Measurements from ENCODE around the gene LRFN2. TPM values are rescaled to one million over a fixed set of nuclear protein-coding genes. Genes with fewer than 3 reads are reported as not detected.

The LRFN2 gene
- total and polyA plus RNA-seq, 2 experiments from 2014 or later, result 0.29 to 2.5 TPM

- Histone ChIP-seq H3K36me3 (ENCODE audit: insufficient read depth) (no peaks in the 10 kb centered on the region), H3K4me1 (ENCODE audit: insufficient read depth) (peaks cover 33% of the 10 kb centered on the region), H3K27ac (ENCODE audit: low read depth) (no peak overlapping the region), H3K4me3 (no peak overlapping the region), H3K27me3 (ENCODE audit: insufficient read depth) (no peaks in the 10 kb centered on the region), H3K4me2 (no peak overlapping the region), H3K9me2 (ENCODE audit: insufficient read depth) (no peaks in the 10 kb centered on the region), H2AFZ (no peak overlapping the region), H3K79me2 (replicated peaks; ENCODE audit: insufficient read depth) (no peaks in the 10 kb centered on the region), H3F3A (replicated peaks; ENCODE audit: low read depth) (no peaks in the 10 kb centered on the region), H4K20me1 (replicated peaks; ENCODE audit: insufficient read depth) (no peaks in the 10 kb centered on the region)
- TF ChIP-seq JUNB (IDR thresholded peaks at IDR 0.05; ENCODE audit: unreplicated experiment) (no peak), ZNF331 (CRISPR knock-in tag; IDR thresholded peaks at IDR 0.05; ENCODE audit: low read depth) (no peak), STAT1 (IDR thresholded peaks at IDR 0.05; ENCODE audit: unreplicated experiment) (no peak), REST (IDR thresholded peaks at IDR 0.05; ENCODE audit: unreplicated experiment) (no peak), NANOG (IDR thresholded peaks at IDR 0.05; ENCODE audit: borderline replicate concordance) (no peak), EZH2 (IDR thresholded peaks at IDR 0.05; ENCODE audit: low read depth, unreplicated experiment) (no peak), ZNF462 (CRISPR knock-in tag; IDR thresholded peaks at IDR 0.05) (no peak), ETS1 (IDR thresholded peaks at IDR 0.05) (no peak), POLR2AphosphoS5 (IDR thresholded peaks at IDR 0.05; ENCODE audit: low read depth) (no peak), CTCF (conservative IDR thresholded peaks at IDR 0.05; ENCODE audit: low read depth in 2 of 2) (no peak), ZNF114 (CRISPR knock-in tag; IDR thresholded peaks at IDR 0.05) (no peak)
- 0 out of 3 replicates have a peak, but pooled peaks cover under 1% of the 10 kb centered on the region for H3K36me3 Mint-ChIP-seq (ENCODE audit: low read depth)
- peaks cover 56% of the 10 kb centered on the region for H3K4me1 Mint-ChIP-seq
- no peaks in the 10 kb centered on the region for H3K9me3 Mint-ChIP-seq
- H3K27me3 Mint-ChIP-seq (ENCODE audit: insufficient read depth, low read depth, poor library complexity), result peaks cover 17% of the 10 kb centered on the region
- H3K27ac Mint-ChIP-seq, result peak overlapping the region; percentile 46
- DNase-seq (ENCODE audit: low spot score) (no peak), ATAC-seq (no peak)
- H3K4me3 Mint-ChIP-seq, result no peak overlapping the region
These were observed 48.6 kb downstream of the LRFN2 start for GRCh38 chr6:40538556-40538955.

All from GM23338 (cell line).